NCI-H1417 (cell line): ENCODE results near the gene ABCA9.

ENCODE experiments used
- DNase-seq, 3 experiments: peaks; one replicate each; lab custom pipeline; 2025; lab: John Stamatoyannopoulos, UW

The ABCA9 gene

DNA sequence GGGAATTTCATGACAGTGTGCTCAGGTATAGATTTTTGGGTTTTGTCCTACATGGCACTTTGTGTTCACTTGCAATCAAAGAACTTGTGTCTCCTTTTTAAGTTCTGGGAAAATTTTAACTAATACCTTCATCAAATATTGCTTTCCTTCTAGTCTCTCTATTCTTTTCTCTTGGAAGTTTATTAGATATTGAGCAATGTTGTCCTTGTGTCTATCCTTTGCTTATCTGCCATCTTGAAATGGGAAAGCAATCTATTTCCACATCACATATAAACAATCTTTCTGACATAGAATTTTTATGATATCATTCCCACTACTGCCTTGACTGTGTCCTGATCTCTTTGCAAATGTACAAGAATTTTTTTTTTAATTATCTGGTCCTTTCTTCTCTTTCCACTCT lies 4.4 kb upstream of the ABCA9 start:
- no peak for DNase-seq

GRCh38 chr17:69064476-69064875 lies 3.7 kb upstream of the ABCA9 start:
- no peak for DNase-seq

DNA sequence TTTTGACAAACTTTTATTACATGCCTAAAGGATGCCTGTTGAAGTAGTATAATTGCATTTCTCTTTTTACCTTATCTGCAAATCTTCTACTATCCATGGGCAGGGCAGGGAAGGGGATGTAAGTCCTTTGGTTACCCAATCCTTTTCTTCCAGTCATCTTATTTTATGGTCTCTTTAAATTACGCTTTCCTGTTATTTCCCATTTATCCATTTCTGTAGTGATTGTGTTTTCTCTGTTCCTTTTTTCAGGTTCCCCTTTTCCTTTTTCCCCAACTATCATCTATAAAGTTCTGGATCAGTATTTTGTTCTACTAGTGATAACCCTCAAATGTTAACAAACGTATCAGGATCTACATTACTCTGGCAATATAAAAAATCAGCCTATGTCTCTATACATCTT lies 3.3 kb upstream of the ABCA9 start:
- no peak for DNase-seq

DNA sequence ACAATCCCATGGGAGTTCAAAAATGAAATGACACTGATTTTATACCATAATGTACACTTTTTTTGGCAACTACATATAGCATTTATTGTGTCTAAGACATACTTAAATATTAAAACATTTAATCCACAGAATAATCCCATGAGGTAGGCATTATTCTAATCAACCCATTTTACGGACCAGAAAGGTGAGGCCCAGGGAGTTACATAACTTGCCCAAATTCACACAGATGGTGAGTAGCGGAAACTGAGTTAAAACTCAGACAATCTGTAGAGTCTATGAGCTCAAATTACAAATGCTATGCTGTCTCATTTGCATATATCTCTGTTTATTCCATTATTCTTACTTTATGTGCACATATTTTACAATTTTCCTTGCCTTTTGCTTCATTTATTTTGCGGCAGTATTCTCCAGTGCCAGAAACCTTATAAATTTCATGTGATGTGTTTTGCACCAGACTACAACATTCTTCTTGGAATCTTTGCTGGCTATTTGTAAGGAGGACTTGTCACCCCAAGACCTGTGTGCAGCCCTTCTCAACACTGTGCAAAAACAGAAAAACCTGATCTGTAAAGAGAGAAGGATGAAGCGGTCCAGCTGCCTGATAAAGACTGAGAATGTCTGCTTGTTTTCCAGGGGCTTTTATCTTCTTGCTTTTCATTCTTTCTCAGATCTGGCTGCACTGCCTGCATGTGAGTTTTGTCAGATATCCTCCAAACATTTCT lies 2.3 kb upstream of the ABCA9 start:
- DNase-seq: no peak

- DNase-seq: no peak
Measured at GRCh38 chr17:69061721-69062556, 1.2 kb upstream of the ABCA9 start.

- DNase-seq: no peak
Measured at GRCh38 chr17:69059458-69060175, 1.1 kb downstream of the ABCA9 start.

DNA sequence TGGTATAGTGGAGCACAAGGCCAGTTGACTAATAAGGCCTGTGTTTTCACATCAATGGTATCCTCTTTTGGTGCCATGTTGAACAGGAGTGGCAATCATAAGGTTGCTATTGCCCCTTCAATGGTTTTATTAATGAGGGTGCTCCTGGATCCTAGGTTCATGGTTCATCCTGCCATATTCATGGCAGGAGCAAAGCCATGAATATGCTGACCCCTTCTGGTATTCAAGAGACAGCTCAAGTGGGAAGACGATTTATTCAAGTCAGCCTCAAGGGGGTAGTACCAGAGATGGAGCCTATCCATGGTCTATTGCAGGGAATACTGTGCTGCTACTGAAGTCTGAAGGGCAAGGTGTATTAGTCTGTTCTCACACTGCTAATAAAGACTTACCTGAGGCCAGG lies 2.6 kb downstream of the ABCA9 start:
- no peak for DNase-seq

DNA sequence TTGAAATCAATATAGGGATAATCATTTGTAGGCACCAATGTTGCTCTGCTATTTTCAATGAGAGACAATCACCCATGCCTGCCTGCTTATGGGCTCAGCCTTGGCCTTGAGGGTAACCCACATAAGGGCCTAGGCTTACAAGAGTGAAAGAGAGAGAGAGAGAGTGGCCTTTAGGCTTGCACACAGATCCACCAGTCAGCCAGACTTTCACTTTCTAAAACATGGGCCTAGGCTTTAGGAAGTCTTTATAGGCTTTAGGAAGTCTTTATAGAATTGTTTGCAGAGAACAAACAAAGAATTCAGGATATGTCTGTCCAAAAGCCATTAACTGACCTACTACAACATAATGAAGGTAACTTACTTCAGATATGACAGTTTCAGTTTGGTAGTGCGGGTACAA lies 3.4 kb downstream of the ABCA9 start:
- DNase-seq: no peak

- DNase-seq: no peak
Measured at GRCh38 chr17:69056179-69056823, 4.4 kb downstream of the ABCA9 start.

DNA sequence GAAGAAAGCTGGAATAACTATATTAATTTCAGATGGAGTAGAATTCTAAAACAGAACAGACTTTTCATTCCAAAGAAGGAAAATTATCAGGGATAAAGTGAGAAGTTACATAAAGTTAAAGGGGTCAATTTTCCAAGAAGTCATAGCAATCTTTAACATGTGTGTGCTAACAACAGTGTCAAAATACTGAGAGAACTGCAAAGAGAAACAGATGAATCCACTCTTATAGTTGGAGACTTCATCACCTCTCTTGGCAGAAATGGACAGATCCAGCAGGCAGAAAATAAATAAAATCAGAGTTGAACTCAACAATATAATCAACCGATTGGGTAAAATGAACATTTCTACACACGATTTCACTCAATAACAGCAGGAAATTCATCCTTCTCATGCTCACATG lies 5.4 kb downstream of the ABCA9 start:
- no peak for DNase-seq

DNA sequence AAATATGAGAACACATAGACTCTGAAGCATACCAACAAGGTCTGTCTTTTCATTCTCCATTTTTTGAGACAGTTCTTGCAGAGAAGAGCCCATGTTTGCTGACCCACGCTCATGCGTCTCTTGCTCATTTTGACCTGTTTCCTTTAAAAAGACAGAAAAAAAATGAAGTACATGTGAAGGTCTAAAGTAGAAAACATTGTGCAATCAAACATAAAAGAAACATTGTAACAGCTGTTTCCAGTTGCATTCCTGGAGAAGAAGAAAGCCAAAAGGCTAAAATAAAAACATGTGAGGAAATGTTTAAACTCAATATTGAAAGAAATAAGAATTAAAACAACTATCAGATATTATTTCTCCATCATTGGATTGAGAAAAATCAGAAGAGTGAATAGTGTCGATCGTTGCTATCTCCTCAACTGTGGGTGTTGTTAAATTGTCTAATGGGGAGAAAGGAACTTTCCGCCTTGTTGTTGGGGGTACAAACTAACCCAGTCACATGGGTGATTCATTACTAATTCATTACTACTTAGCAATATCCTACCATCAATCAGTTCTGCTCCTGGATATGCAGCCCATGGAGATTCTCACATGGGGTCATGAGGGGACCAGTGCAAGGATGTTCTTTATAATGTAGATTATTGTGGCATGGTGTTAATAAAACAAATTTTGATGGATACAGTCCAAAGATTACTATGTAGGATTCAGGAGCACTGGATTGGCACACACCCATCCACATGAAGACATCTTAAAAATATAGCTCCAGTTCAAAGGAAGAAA lies 9.5 kb downstream of the ABCA9 start:
- no peak for DNase-seq

DNA sequence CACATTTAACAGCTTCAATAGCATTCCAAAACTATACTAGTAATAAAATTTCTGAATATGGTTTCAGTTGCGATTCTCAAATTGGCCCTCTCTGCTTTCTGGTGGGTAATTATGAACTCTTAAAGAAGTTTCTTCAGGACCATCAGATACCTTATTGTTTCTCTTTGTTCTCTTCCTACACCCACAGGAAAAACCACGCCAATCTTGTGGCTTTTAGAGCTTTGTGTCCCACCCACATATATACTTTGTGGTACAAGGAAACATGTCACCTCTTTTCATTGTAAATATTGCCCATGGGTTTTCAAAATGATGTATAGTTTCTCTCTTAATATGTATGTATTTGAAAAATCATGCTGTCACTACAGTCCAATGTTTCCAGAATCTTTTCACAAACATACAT lies 12.1 kb downstream of the ABCA9 start:
- no peak for DNase-seq

DNA sequence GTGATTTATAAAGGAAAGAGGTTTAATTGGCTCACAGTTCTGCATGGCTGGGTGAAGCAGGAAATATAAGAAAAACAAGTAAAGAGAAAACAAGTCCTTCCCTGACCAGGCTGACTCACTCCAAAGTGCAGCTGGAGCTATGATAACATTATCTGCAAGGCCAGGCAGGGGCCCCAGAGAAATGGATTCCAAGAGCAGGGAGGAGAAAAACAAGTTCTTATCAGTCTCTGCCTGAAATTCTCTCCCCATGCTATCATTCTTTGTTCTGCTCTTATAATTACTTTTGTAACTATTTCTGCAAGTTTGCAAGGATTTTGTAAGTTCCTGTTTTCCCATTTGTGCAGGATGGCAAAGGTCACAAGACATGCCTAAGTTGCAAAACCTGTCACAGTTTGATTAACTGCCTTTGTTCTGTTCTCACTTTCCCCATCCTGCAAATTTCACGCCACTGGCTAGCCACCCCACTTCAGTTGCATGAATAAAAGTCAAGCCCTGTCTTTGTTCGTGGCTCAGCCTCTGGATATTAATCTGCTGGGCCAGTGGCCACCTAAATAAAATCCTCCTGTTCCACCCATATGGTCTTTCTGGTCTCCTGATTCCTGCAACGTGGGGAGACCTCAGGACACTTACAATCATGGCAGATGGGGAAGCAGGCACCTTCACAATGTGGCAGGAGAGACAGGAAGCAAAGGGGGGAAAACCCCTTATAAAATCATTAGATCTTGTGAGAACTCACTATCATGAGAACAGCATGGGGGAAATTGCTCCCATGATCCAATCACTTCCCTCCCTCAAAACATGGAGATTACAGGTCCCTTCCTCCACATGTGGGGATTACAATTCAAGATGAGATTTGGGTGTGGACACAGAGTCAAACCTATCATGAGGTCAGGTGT lies 13.1 kb downstream of the ABCA9 start:
- DNase-seq: no peak

DNA sequence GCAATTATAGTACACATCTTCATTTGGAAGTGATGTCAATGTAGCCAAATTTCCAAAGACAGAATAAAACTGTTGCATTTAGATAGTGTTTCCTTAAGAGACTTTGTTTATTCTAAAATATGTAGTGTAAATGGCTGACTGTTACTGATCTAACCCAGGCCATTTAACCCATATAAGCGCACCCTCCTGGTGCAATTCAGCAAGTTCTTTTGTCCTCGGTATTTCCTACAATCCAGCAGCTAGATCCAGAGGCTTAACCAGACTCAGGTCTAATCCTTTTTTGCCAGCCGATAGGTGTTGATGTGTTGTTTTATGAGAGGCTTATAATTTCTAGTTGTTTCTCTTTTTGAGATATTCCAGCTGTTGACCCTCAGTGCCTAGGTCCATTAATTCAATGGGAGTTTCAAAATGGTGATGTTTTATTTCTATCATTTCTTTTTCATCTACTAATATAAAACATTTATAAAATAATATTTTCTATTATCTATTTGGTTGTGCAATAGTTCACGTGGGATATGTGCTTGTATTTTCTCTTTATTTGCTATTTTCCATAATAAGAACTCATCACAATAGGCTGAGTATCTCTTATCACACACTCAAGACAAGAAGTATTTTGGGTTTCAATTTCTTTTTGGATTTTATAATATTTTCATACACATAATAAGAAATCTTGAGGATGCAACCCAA lies 14.5 kb downstream of the ABCA9 start:
- DNase-seq: no peak

GRCh38 chr17:69045646-69046045 lies 15.1 kb downstream of the ABCA9 start:
- no peak for DNase-seq

- no peak for DNase-seq
Measured at GRCh38 chr17:69044371-69044770, 16.4 kb downstream of the ABCA9 start.

- DNase-seq: no peak
Measured at GRCh38 chr17:69043098-69043734, 17.5 kb downstream of the ABCA9 start.

DNA sequence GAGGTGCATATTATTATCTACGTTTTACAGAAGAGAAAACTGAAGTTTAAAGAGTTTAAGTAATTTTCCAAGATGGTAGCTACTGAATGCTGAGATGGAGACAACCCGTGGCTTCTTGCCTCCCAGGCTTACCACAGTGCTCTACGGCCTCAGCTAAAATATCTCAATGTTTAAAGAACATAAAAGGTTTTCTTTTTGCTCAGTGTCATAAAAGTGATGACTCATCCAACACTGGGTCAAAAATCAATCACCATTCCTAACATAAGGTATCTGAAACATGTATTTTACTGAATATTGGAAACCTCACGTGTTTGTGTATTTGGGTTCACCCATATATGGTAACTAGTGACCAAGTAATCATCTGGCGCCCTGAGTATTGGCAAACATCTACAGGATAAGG lies 18.4 kb downstream of the ABCA9 start:
- DNase-seq: no peak

DNA sequence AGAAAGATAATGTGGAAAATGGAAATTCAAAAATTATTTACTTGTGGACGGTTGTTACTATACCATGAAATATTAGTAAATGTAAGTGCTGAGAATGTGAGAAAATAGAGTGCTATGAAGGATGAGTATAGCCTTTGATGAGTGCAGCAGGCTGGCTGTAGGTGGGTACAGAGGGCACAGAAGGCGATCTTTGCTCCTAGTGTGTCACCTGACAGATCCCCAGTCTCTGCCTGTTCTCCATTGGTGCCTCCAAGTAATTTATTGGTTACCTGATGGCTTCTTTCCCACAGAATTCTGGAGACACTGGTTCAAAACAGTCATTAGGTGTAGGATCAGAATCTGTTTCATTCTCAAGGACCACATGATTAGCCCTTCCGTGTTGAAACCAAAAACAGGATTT lies 28.9 kb downstream of the ABCA9 start:
- DNase-seq: no peak
